ENCODE measurements around the gene ICAM2.

GRCh38 chr17:64045176-64045575 is 24.7 kb upstream of the ICAM2 start:
- TF ChIP-seq POLR2AphosphoS5 (IDR thresholded peaks at IDR 0.05; ENCODE audit: low read depth, low read length) (no peak), TAF1 (IDR thresholded peaks at IDR 0.05; ENCODE audit: borderline replicate concordance, insufficient read depth, low read length) (no peak), SIN3A (IDR thresholded peaks at IDR 0.05; ENCODE audit: borderline replicate concordance, insufficient read depth, low read length) (no peak), FOXP2 (optimal IDR thresholded peaks at IDR 0.05; ENCODE audit: borderline replicate concordance, extremely low read depth, extremely low read length, insufficient read depth) (no peak)
- TF ChIP-seq, protein P1, sequence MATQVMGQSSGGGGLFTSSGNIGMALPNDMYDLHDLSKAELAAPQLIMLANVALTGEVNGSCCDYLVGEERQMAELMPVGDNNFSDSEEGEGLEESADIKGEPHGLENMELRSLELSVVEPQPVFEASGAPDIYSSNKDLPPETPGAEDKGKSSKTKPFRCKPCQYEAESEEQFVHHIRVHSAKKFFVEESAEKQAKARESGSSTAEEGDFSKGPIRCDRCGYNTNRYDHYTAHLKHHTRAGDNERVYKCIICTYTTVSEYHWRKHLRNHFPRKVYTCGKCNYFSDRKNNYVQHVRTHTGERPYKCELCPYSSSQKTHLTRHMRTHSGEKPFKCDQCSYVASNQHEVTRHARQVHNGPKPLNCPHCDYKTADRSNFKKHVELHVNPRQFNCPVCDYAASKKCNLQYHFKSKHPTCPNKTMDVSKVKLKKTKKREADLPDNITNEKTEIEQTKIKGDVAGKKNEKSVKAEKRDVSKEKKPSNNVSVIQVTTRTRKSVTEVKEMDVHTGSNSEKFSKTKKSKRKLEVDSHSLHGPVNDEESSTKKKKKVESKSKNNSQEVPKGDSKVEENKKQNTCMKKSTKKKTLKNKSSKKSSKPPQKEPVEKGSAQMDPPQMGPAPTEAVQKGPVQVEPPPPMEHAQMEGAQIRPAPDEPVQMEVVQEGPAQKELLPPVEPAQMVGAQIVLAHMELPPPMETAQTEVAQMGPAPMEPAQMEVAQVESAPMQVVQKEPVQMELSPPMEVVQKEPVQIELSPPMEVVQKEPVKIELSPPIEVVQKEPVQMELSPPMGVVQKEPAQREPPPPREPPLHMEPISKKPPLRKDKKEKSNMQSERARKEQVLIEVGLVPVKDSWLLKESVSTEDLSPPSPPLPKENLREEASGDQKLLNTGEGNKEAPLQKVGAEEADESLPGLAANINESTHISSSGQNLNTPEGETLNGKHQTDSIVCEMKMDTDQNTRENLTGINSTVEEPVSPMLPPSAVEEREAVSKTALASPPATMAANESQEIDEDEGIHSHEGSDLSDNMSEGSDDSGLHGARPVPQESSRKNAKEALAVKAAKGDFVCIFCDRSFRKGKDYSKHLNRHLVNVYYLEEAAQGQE (IDR thresholded peaks at IDR 0.05; ENCODE audit: insufficient read depth in 1 of 2, low read depth in 2 of 2, low read length in 2 of 2): no peak
